CD14-positive monocyte (primary cell): ENCODE data around the gene NPRL2. TPM values are rescaled to one million over a fixed set of nuclear protein-coding genes. Genes with fewer than 3 reads are reported as not detected.

Source experiments
- DNase-seq, 3 donors: peaks; one replicate each; pipeline ENCODE4 v3.0.0-alpha.2; 2011 to 2022
- H2AFZ ChIP-seq: 2 replicates; pipeline ENCODE4 v1.6.0; 2012; ENCODE audit warnings: mild to moderate bottlenecking, low read depth, low read length, inconsistent platforms; ENCODE audit not compliant: insufficient read depth, poor library complexity, severe bottlenecking
- H3K27ac ChIP-seq, 2 donors: 1 replicate in 1 of 2; 2 replicates in 1 of 2; pipeline ENCODE4 v1.5.1; 2012 to 2013; ENCODE audit warnings: low read length in 2 of 2, control low read depth in 1 of 2, inconsistent platforms in 1 of 2, low read depth in 1 of 2, mild to moderate bottlenecking in 1 of 2
- H3K27me3 ChIP-seq, 2 donors: one replicate each; pipeline versions ENCODE4 v1.6.0 to v1.6.1; 2011 to 2013; ENCODE audit warnings: low read length in 2 of 2; ENCODE audit not compliant: control insufficient read depth in 2 of 2, insufficient read depth in 2 of 2
- H3K36me3 ChIP-seq, 2 donors: replicated peaks in 1 of 2; 1 replicate in 1 of 2; 2 replicates in 1 of 2; pipeline versions ENCODE4 v1.5.1 to v1.6.1; 2012 to 2013; ENCODE audit warnings: low read length in 2 of 2, control low read depth in 1 of 2, inconsistent platforms in 1 of 2, mild to moderate bottlenecking in 1 of 2; ENCODE audit not compliant: insufficient read depth in 2 of 2, control insufficient read depth in 1 of 2
- H3K4me1 ChIP-seq, 2 donors: 1 replicate in 1 of 2; 2 replicates in 1 of 2; pipeline versions ENCODE4 v1.5.1 to v1.6.1; 2012 to 2013; ENCODE audit warnings: low read length in 2 of 2, control low read depth in 1 of 2, inconsistent platforms in 1 of 2, mild to moderate bottlenecking in 1 of 2, moderate library complexity in 1 of 2; ENCODE audit not compliant: insufficient read depth in 2 of 2, control insufficient read depth in 1 of 2
- H3K4me2 ChIP-seq: replicated peaks from 2 replicates; pipeline ENCODE3; 2012; ENCODE audit warnings: low read length, moderate library complexity, mild to moderate bottlenecking; ENCODE audit not compliant: poor library complexity, severe bottlenecking; ENCODE audit errors: extremely low read depth
- H3K4me3 ChIP-seq, 3 experiments: fragments of 200-600 bp in 1 of 3; sonication (generic) in 1 of 3; replicated peaks in 1 of 3; 1 replicate in 2 of 3; 2 replicates in 1 of 3; pipeline ENCODE4 v1.5.1; 2011 to 2013; ENCODE audit warnings: low read length in 3 of 3, mild to moderate bottlenecking in 3 of 3, control low read depth in 2 of 3, low read depth in 2 of 3, inconsistent platforms in 1 of 3, moderate library complexity in 1 of 3
- H3K79me2 ChIP-seq: 2 replicates; pipeline ENCODE4 v1.6.0; 2012; ENCODE audit warnings: mild to moderate bottlenecking, control low read depth, inconsistent platforms, low read length, moderate library complexity; ENCODE audit not compliant: insufficient read depth
- H3K9ac ChIP-seq: 2 replicates; pipeline ENCODE4 v1.6.0; 2017; ENCODE audit warnings: low read length, mild to moderate bottlenecking; ENCODE audit not compliant: insufficient read depth, poor library complexity, severe bottlenecking
- H3K9me3 ChIP-seq, 2 donors: replicated peaks in 1 of 2; 1 replicate in 1 of 2; 2 replicates in 1 of 2; pipeline versions ENCODE4 v1.5.1 to v1.6.1; 2012 to 2013; ENCODE audit warnings: low read length in 2 of 2, control low read depth in 1 of 2; ENCODE audit not compliant: control insufficient read depth in 1 of 2, insufficient read depth in 1 of 2
- H4K20me1 ChIP-seq: 2 replicates; pipeline ENCODE4 v1.6.0; 2012; ENCODE audit warnings: mild to moderate bottlenecking, low read length, control low read depth, moderate library complexity; ENCODE audit not compliant: insufficient read depth
- H3K27ac Mint-ChIP-seq, 7 donors: one replicate each; pipeline ENCODE4 v1.8.0; 2020; ENCODE audit warnings: mild to moderate bottlenecking in 7 of 7, mixed read lengths in 7 of 7, moderate library complexity in 6 of 7, inconsistent platforms in 2 of 7
- H3K27me3 Mint-ChIP-seq, 3 donors: one replicate each; pipeline ENCODE4 v1.8.0; 2021 to 2022; ENCODE audit warnings: low read depth in 3 of 3, mild to moderate bottlenecking in 3 of 3, mixed read lengths in 3 of 3, moderate library complexity in 3 of 3, inconsistent platforms in 1 of 3
- H3K36me3 Mint-ChIP-seq, 2 donors: one replicate each; pipeline ENCODE4 v1.8.0; 2020; ENCODE audit warnings: mixed read lengths in 2 of 2, inconsistent platforms in 1 of 2, mild to moderate bottlenecking in 1 of 2
- H3K4me1 Mint-ChIP-seq: one replicate; pipeline ENCODE4 v1.8.0; 2020; ENCODE audit warnings: mild to moderate bottlenecking, mixed read lengths
- H3K4me3 Mint-ChIP-seq, 2 donors: one replicate each; pipeline ENCODE4 v1.8.0; 2020; ENCODE audit warnings: mild to moderate bottlenecking in 2 of 2, mixed read lengths in 2 of 2, moderate library complexity in 1 of 2
- H3K9me3 Mint-ChIP-seq, 7 donors: one replicate each; pipeline ENCODE4 v1.8.0; 2020 to 2022; ENCODE audit warnings: mixed read lengths in 7 of 7, mild to moderate bottlenecking in 6 of 7, moderate library complexity in 6 of 7, inconsistent platforms in 2 of 7
- WGBS: methylation state at CpG from one replicate; pipeline ENCODE4 v1.1.5; 2013; ENCODE audit warnings: missing lambda C conversion rate; ENCODE audit not compliant: insufficient coverage; 5-methylcytosine and 5-hydroxymethylcytosine counted together
- intact Hi-C, 2 donors: fragments of 100-400 bp; cut with micrococcal nuclease; formaldehyde crosslinking; loops; one replicate each; pipeline versions ENCODE4 v1.15.0 to v1.15.1; 2023
- polyA plus RNA-seq, 3 donors: library from polyadenylated mRNA; depleted of rRNA in 1 of 3; unstranded in 2 of 3; stranded (reverse) in 1 of 3; fragments of 300-500 nt in 2 of 3; fragments of >200 nt in 1 of 3; fragmentation: Illumina TruSeq in 2 of 3; gene quantifications; 1 replicate in 2 of 3; 2 replicates in 1 of 3; pipeline ENCODE4 v1.2.3, GENCODE V29; 2012 to 2021
- TF ChIP-seq, protein P1 (sequence below): fragments of 200-600 bp; IDR thresholded peaks from one replicate; pipeline ENCODE4 v1.8.0; 2022; ENCODE audit warnings: antibody characterized with exemption, mild to moderate bottlenecking

NPRL2 gene
- polyA plus RNA-seq, 3 donors: 20.9 to 37.9 (median 23.5) TPM

DNA sequence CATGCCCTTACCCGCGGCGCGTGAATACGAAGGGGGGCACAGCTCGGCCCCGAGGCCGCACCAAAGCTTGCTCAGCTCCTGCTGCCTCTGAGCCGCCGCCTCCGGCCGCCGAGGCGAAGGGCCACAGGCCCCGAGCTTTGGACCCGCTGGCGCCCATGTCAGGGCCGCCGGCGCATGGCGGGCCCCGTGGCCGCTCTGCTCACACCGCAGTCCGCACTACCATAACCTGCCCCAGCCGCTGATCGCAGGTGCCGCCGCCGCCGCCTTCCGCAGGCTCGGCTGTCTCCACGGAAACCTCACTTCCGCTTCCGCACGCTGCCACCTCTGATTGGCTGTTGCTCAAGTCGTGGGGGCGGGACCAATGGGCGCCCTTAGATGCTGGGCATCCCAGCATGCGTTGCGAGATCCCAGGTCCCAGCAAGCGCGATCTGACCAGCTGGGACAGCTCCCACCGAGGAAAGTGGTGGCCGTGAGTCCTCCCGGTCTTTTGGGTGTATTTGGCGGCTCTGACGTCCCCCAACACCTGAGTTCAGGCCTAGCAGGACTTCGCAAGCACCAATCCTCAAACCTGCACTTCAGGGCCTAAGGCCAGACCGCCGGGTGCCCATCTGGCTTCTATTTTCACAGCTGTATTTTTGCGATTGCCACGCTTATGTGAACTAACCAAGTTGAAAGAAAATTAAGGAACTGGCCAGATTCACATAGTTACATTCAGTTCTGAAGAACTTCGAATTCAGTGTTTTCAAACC, 22.5 kb downstream of the NPRL2 start, which contains the start of gene TUSC2:
Gene TUSC2, minus strand, starts transcription at position 281 of the 749 bp plus-strand sequence. Its CDS starts 124 bp downstream, at position 157.
- Histone ChIP-seq H3K4me3 (peak within 1 kb of the TSS; percentile 78 to 91 (median 84)), H3K9ac (peak within 1 kb of the TSS; percentile 82), H3K27me3 (no peaks in the 10 kb centered on the region), H3K9me3 (no peaks in the 10 kb centered on the region), H3K27ac (peak within 1 kb of the TSS; percentile 50 to 80), H3K36me3 (peaks cover 31 to 45% of the 10 kb centered on the region in 2 donors), H3K4me2 (peak within 1 kb of the TSS; percentile 94), H3K4me1 (peaks cover 50 to 61% of the 10 kb centered on the region in 2 donors), H3K79me2 (peaks cover 54% of the 10 kb centered on the region), H2AFZ (peak within 1 kb of the TSS; percentile 81), H4K20me1 (peaks cover 59% of the 10 kb centered on the region)
- TF ChIP-seq, protein P1, sequence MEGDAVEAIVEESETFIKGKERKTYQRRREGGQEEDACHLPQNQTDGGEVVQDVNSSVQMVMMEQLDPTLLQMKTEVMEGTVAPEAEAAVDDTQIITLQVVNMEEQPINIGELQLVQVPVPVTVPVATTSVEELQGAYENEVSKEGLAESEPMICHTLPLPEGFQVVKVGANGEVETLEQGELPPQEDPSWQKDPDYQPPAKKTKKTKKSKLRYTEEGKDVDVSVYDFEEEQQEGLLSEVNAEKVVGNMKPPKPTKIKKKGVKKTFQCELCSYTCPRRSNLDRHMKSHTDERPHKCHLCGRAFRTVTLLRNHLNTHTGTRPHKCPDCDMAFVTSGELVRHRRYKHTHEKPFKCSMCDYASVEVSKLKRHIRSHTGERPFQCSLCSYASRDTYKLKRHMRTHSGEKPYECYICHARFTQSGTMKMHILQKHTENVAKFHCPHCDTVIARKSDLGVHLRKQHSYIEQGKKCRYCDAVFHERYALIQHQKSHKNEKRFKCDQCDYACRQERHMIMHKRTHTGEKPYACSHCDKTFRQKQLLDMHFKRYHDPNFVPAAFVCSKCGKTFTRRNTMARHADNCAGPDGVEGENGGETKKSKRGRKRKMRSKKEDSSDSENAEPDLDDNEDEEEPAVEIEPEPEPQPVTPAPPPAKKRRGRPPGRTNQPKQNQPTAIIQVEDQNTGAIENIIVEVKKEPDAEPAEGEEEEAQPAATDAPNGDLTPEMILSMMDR: no peak
- Mint-ChIP-seq H3K9me3 (no peaks in the 10 kb centered on the region), H3K36me3 (peaks cover 36 to 61% of the 10 kb centered on the region in 2 donors), H3K4me1 (peaks cover 49% of the 10 kb centered on the region), H3K4me3 (peak within 1 kb of the TSS; percentile 84 to 96), H3K27me3 (peaks cover 0 to 1% (median 0%) of the 10 kb centered on the region in 3 donors), H3K27ac (peak within 1 kb of the TSS; percentile 79 to 94 (median 90))
- intact Hi-C loops: no loop called here
- peak; percentile 93 to 96 (median 96) for DNase-seq
- WGBS: under 1% methylated on average over 52 of the region's 55 CpGs

DNA sequence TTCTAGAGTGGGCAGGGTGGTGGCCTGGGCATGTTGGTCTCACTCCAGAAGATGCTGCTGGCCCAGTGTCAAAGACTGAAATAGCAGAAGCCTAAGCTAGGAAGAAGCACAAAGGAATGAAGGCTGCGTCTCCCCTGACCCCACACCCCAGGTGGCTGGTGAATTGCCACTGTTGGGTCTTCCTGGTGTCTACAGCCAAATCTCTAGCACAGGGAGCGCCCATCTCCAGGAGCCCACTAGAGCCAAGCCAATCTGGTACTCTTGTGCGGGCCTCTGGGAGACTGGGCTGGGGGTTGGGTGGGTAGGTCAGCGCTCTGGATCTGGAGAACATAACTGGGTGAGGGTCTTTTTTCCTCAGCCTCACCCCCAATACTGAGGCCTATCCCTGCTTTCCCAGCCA, 23.4 kb downstream of the NPRL2 start:
- Histone ChIP-seq H3K4me1 (peaks cover 58 to 71% of the 10 kb centered on the region in 2 donors), H3K27me3 (no peaks in the 10 kb centered on the region), H2AFZ (no peak overlapping the region), H3K9ac (peak overlapping the region; percentile 82), H3K4me2 (peak overlapping the region; percentile 94), H3K9me3 (no peaks in the 10 kb centered on the region), H4K20me1 (peaks cover 49% of the 10 kb centered on the region), H3K79me2 (peaks cover 44% of the 10 kb centered on the region), H3K27ac (peak overlapping the region in 1 of 2 donors; percentile 80), H3K36me3 (peaks cover 29 to 35% of the 10 kb centered on the region in 2 donors), H3K4me3 (peak overlapping the region; percentile 78 to 91 (median 84))
- WGBS: no CpG with 5 or more reads among the region's 4 CpGs
- H3K4me1 Mint-ChIP-seq: peaks cover 58% of the 10 kb centered on the region
- DNase-seq: no peak
- peak overlapping the region; percentile 68 to 83 (median 80) for H3K27ac Mint-ChIP-seq
- TF ChIP-seq, protein P1: no peak
- H3K27me3 Mint-ChIP-seq: peaks cover 0 to 1% (median 0%) of the 10 kb centered on the region in 3 donors
- H3K36me3 Mint-ChIP-seq: peaks cover 31 to 51% of the 10 kb centered on the region in 2 donors
- peak overlapping the region; percentile 84 to 96 for H3K4me3 Mint-ChIP-seq
- no peaks in the 10 kb centered on the region for H3K9me3 Mint-ChIP-seq
- intact Hi-C loops: no loop called here
